Breast epithelium (tissue), 4 donors: ENCODE data around the gene GOLGA6L24. TPM values are rescaled to one million over a fixed set of nuclear protein-coding genes. Genes with fewer than 3 reads are reported as not detected.
"Not testable (repeated sequence)": the region's sequence is repeated elsewhere in the genome, so short reads cannot be mapped to it uniquely, and the experiment has no call there.

Experiments
- DNase-seq, 2 donors: peaks; one replicate each; pipeline ENCODE4 v3.0.0-alpha.2; 2019; ENCODE audit warnings: low spot score in 2 of 2
- H3K27ac ChIP-seq, 2 donors: fragments of 200-600 bp; sonication (generic) in 1 of 2; one replicate each; pipeline ENCODE4 v1.5.1; 2016 to 2019; ENCODE audit warnings: mild to moderate bottlenecking in 1 of 2
- H3K27me3 ChIP-seq, 2 donors: fragments of 200-600 bp; sonication (generic) in 1 of 2; one replicate each; pipeline versions ENCODE4 v1.5.1 to v1.6.0; 2017 to 2019; ENCODE audit warnings: control low read depth in 1 of 2, mild to moderate bottlenecking in 1 of 2
- H3K36me3 ChIP-seq: fragments of 200-600 bp; one replicate; pipeline ENCODE4 v1.5.1; 2019
- H3K4me1 ChIP-seq, 2 donors: fragments of 200-600 bp; sonication (generic); one replicate each; pipeline ENCODE4 v1.5.1; 2016 to 2019; ENCODE audit warnings: control low read depth in 1 of 2
- H3K4me3 ChIP-seq, 3 donors: fragments of 200-600 bp; sonication (generic); 1 replicate in 2 of 3; 2 replicates in 1 of 3; pipeline ENCODE4 v1.5.1; 2016 to 2019; ENCODE audit warnings: mild to moderate bottlenecking in 3 of 3, moderate library complexity in 2 of 3
- H3K9me3 ChIP-seq, 2 donors: fragments of 200-600 bp; sonication (generic) in 1 of 2; one replicate each; pipeline ENCODE4 v1.5.1; 2016 to 2019; ENCODE audit warnings: control low read depth in 1 of 2
- intact Hi-C: fragments of 100-400 bp; cut with DNase I; formaldehyde crosslinking; loops from one replicate; pipeline ENCODE4 v1.15.1; 2023; ENCODE audit warnings: low total_unique reads
- total RNA-seq, 3 donors: library from RNA; depleted of rRNA; stranded (reverse); fragments of >200 nt; gene quantifications; one replicate each; pipeline ENCODE4 v1.1.0, GENCODE V29; 2016

Gene GOLGA6L24
- total RNA-seq, 3 donors from 2014 or later = not detected

DNA sequence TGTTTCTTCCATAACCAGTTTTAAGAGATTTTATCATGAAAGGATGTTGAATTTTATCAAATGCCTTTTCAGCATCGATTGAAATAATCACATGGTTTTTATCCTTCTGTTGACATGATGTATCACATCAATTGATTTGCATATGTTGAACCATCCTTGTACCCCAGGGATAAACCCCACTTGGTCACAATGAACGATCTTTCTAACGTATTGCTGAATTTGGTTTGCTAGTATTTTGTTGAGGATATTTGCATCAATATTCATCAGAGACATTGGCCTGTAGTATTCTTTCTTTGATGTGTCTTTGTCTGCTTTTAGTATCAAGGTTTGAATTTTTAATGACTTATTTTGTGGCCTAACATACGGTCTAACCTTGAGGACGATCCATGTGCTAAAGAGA is 49.2 kb downstream of the GOLGA6L24 start:
- intact Hi-C loops, H3K9me3 ChIP-seq, DNase-seq, H3K27me3 ChIP-seq, H3K4me1 ChIP-seq, H3K4me3 ChIP-seq, H3K27ac ChIP-seq, H3K36me3 ChIP-seq: not testable (repeated sequence)

Other genes starting within 250 kb of the GOLGA6L24 start
- gene HERC2, start 35.9 kb downstream of the GOLGA6L24 start, total RNA-seq = 10 to 100 TPM; 46.2 to 55.8 (median 51.1) TPM
- not detected for gene GOLGA8F, start 20.6 kb upstream of the GOLGA6L24 start, total RNA-seq
- gene GOLGA8G, start 174.9 kb upstream of the GOLGA6L24 start, total RNA-seq = not detected
- not detected for gene GOLGA6L25, start 195.5 kb upstream of the GOLGA6L24 start, total RNA-seq